ENCODE measurements around the gene APC2. TPM values are rescaled to one million over a fixed set of nuclear protein-coding genes. Genes with fewer than 3 reads are reported as not detected.

Gene APC2
- total RNA-seq, 1 experiment from 2014 or later = 0.68 TPM

- no peak overlapping the region for H3K4me2 ChIP-seq (ENCODE audit: insufficient read depth, insufficient read length, low read length)
- H3K4me3 Mint-ChIP-seq = peak overlapping the region; percentile 7 to 57; a peak in 2 of 5 replicates
- H2BK20ac ChIP-seq (ENCODE audit: low read depth, low read length, poor library complexity, severe bottlenecking) = no peak overlapping the region
- H3K56ac ChIP-seq (ENCODE audit: insufficient read length, low read depth, low read length) = no peak overlapping the region
- peaks cover 25 to 77% (median 59%) of the 10 kb centered on the region in 3 experiments for H3K36me3 Mint-ChIP-seq (ENCODE audit: insufficient read depth in 1 of 3, low read depth in 3 of 3)
- H2BK120ac ChIP-seq (ENCODE audit: low read depth, low read length, poor library complexity, severe bottlenecking) = no peak overlapping the region
- no peak overlapping the region for H4K91ac ChIP-seq (ENCODE audit: insufficient read length, low read depth, low read length)
- peak overlapping the region; percentile 63 to 94 (median 94) for H3K27ac Mint-ChIP-seq
- H2BK15ac ChIP-seq (ENCODE audit: low read depth, low read length) = no peak overlapping the region
- no peaks in the 10 kb centered on the region for H3K9me3 ChIP-seq (ENCODE audit: control insufficient read depth, low read depth, low read length)
- H2BK5ac ChIP-seq (ENCODE audit: insufficient read length, low read length) = no peak overlapping the region
- no peaks in the 10 kb centered on the region for H3K23me2 ChIP-seq (ENCODE audit: insufficient read length, low read depth, low read length, poor library complexity, severe bottlenecking)
- H3K4ac ChIP-seq (ENCODE audit: low read depth, low read length) = no peak overlapping the region
- no peak overlapping the region for H3K18ac ChIP-seq (ENCODE audit: insufficient read length, low read depth, low read length)
- H3K4me1 Mint-ChIP-seq = peaks cover 35 to 41% of the 10 kb centered on the region in 2 experiments
- no peaks in the 10 kb centered on the region for H3K27me3 Mint-ChIP-seq (ENCODE audit: low read depth)
- peaks cover 0 to 2% of the 10 kb centered on the region in 2 experiments; a peak in 1 of 5 replicates for H3K9me3 Mint-ChIP-seq
- no peak overlapping the region for H2AK5ac ChIP-seq (ENCODE audit: insufficient read length, low read length)
- no peak for DNase-seq
- no peak overlapping the region for H3T11ph ChIP-seq (ENCODE audit: low read length)
- peak overlapping the region; percentile 10 for H3K9ac ChIP-seq (ENCODE audit: extremely low read depth, insufficient read length, low read length)
- H3K27ac ChIP-seq (ENCODE audit: insufficient read length, low read depth, low read length) = no peak overlapping the region
- peaks cover 2% of the 10 kb centered on the region for H4K20me1 ChIP-seq (ENCODE audit: control insufficient read depth, insufficient read depth, insufficient read length)
- TF ChIP-seq CTCF (conservative IDR thresholded peaks at IDR 0.05) = no peak
- no peak overlapping the region for H4K8ac ChIP-seq (replicated peaks; ENCODE audit: insufficient read length, low read depth, low read length)
- H2AFZ ChIP-seq (ENCODE audit: low read length) = no peak overlapping the region
- no peaks in the 10 kb centered on the region; the same call in 1 of the 2 replicates for H3K4me1 ChIP-seq (ENCODE audit: insufficient read depth, low read length)
- peaks cover 10% of the 10 kb centered on the region for H3K79me1 ChIP-seq (ENCODE audit: insufficient read depth, low read depth, low read length, poor library complexity, severe bottlenecking)
- no peak overlapping the region for H3K23ac ChIP-seq (ENCODE audit: insufficient read length, low read depth, low read length)
- H3K79me2 ChIP-seq (ENCODE audit: insufficient read depth, low read length) = peaks cover 42% of the 10 kb centered on the region; the same call in 1 of the 2 replicates
- H4K5ac ChIP-seq (ENCODE audit: insufficient read length, low read depth, low read length) = no peak overlapping the region
- H2BK12ac ChIP-seq (ENCODE audit: insufficient read length, low read depth, low read length) = no peak overlapping the region
- no CpG with 5 or more reads among the region's 30 CpGs for WGBS (ENCODE audit: extremely low coverage, insufficient read length, low lambda C conversion rate)
- no peaks in the 10 kb centered on the region for H3K27me3 ChIP-seq (ENCODE audit: insufficient read depth, low read length)
- no peak overlapping the region for H3K14ac ChIP-seq (ENCODE audit: insufficient read depth, low read length)
These were observed 32.0 kb upstream of the APC2 start for GRCh38 chr19:1417681-1418495.
